BJ (cell line): ENCODE measurements around the gene KAT6B. TPM values are rescaled to one million over a fixed set of nuclear protein-coding genes. Genes with fewer than 3 reads are reported as not detected.

Experiments used
- CTCF ChIA-PET: fragments of 350-600 bp; formaldehyde crosslinking; extraction: SDS; loops from one replicate; lab custom pipeline; 2021; ENCODE audit warnings: antibody characterized with exemption, inconsistent platforms; lab: Yijun Ruan, JAX
- POLR2A ChIA-PET: fragments of 300-600 bp; sonication (Branson Sonifier 250); formaldehyde crosslinking; extraction: SDS; loops from one replicate; lab custom pipeline; 2021; ENCODE audit warnings: antibody characterized with exemption; lab: Charles Lee
- DNase-seq: peaks from one replicate; pipeline ENCODE4 v3.0.0-alpha.2; 2011; ENCODE audit warnings: low read depth
- H3K27me3 ChIP-seq: 2 replicates; pipeline ENCODE4 v1.6.0; 2011; ENCODE audit warnings: low read length; ENCODE audit not compliant: control insufficient read depth, insufficient read depth
- H3K36me3 ChIP-seq: 2 replicates; pipeline ENCODE4 v1.5.1; 2011; ENCODE audit warnings: low read length; ENCODE audit not compliant: control insufficient read depth, insufficient read depth
- H3K4me3 ChIP-seq: 2 replicates; pipeline ENCODE4 v1.5.1; 2011; ENCODE audit warnings: low read depth, mild to moderate bottlenecking, control low read depth, low read length
- CTCF ChIP-seq: IDR thresholded peaks from 2 replicates; pipeline ENCODE4 v1.5.1; 2011; ENCODE audit warnings: low read depth, mild to moderate bottlenecking, control low read depth, inconsistent platforms, low read length, moderate library complexity; ENCODE audit not compliant: insufficient read depth
- polyA plus RNA-seq: library from polyadenylated mRNA; depleted of rRNA; stranded (reverse); fragments of >200 nt; gene quantifications from 2 replicates; pipeline ENCODE4 v1.2.3, GENCODE V29; 2011

The KAT6B gene
- polyA plus RNA-seq, 1 experiment, result 5.1 TPM

DNA sequence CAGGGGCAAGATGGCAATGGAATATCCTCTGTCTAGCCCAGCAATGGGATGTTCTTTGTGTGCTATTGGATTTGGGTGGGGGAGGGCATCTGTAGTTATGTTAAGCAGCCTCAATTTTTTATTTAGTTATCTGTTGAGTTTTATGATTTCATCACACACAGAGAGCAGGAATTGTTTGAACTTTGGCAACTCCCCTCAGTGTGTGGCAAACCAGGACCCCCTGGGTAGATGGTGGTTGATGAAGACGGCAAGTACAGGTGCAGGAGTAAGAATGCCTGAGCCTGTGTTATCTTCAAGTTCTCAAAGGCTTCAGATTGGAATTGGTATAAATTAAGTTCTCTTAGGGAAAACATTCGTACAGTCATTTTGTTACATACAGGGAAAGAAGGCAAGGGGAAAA lies 142.7 kb downstream of the KAT6B start:
- TF ChIP-seq CTCF, result no peak
- DNase-seq, result no peak
- POLR2A ChIA-PET, result no interaction called here
- Histone ChIP-seq H3K4me3 (no peak overlapping the region), H3K27me3 (no peaks in the 10 kb centered on the region), H3K36me3 (0 out of 2 replicates have a peak, but pooled peaks cover 1% of the 10 kb centered on the region)
- CTCF ChIA-PET, result no interaction called here

GRCh38 chr10:74969530-74969929 lies 143.1 kb downstream of the KAT6B start:
- ChIA-PET POLR2A (no interaction called here), CTCF (no interaction called here)
- Histone ChIP-seq H3K27me3 (no peaks in the 10 kb centered on the region), H3K4me3 (no peak overlapping the region), H3K36me3 (0 out of 2 replicates have a peak, but pooled peaks cover 1% of the 10 kb centered on the region)
- TF ChIP-seq CTCF, result no peak
- DNase-seq, result no peak

- no peak for TF ChIP-seq CTCF
- Histone ChIP-seq H3K4me3 (no peak overlapping the region), H3K36me3 (peaks cover 10% of the 10 kb centered on the region), H3K27me3 (no peaks in the 10 kb centered on the region)
- no peak for DNase-seq
- ChIA-PET POLR2A (interaction anchor here (0.9 kb wide), 1 partner anchor 274 kb away, joined by 3 read pairs; no protein-coding TSS in a partner anchor), CTCF (no interaction called here)
Observed at GRCh38 chr10:74973741-74974392, 147.5 kb downstream of the KAT6B start.

GRCh38 chr10:74975758-74976157 lies 149.4 kb downstream of the KAT6B start:
- DNase-seq, result no peak
- H3K4me3 ChIP-seq, result no peak overlapping the region
- peaks cover 10% of the 10 kb centered on the region for H3K36me3 ChIP-seq
- POLR2A ChIA-PET, result no interaction called here
- H3K27me3 ChIP-seq, result no peaks in the 10 kb centered on the region
- CTCF ChIA-PET, result interaction anchor here (1.2 kb wide), 1 partner anchor 18 kb away, joined by 3 read pairs; no protein-coding TSS in a partner anchor
- no peak for TF ChIP-seq CTCF

DNA sequence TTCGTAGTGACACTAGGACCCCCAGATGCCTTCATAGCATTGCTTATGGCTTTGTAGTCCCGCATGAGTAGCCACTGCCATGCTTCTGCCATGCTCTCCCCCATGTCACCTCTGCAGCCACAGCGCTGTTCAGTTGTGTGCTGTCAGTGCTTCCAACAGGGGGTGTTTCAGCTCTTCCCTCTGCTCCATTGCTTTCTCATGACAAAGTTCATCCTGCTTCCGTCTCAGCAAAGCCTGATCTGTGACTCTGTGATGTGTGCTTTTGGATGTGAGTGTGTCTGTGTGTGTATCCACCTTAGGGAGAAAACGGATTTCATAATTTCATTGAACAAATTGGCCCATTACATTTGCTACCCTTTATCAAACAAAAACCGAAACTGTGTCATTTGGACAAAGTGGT lies 150.2 kb downstream of the KAT6B start:
- H3K36me3 ChIP-seq, result peaks cover 10% of the 10 kb centered on the region
- no peaks in the 10 kb centered on the region for H3K27me3 ChIP-seq
- ChIA-PET POLR2A (no interaction called here), CTCF (interaction anchor here (1.2 kb wide), 1 partner anchor 19 kb away, joined by 3 read pairs; no protein-coding TSS in a partner anchor)
- DNase-seq, result no peak
- TF ChIP-seq CTCF, result no peak
- no peak overlapping the region for H3K4me3 ChIP-seq
